ENCODE measurements around the gene LSMEM2. TPM values are rescaled to one million over a fixed set of nuclear protein-coding genes. Genes with fewer than 3 reads are reported as not detected.

LSMEM2 gene
- not detected in 2 replicates for total RNA-seq

GRCh38 chr3:50278880-50279224 is at the start of gene LSMEM2:
Gene LSMEM2 (plus strand): TSS chr3:50279087. CDS start chr3:50279114, 27 bp downstream.

GRCh38 chr3:50235716-50236483 is 43.0 kb upstream of the LSMEM2 start, which contains the start of gene GNAI2:
Gene GNAI2 (plus strand): TSS chr3:50236204. CDS start chr3:50236336, 132 bp downstream.

GRCh38 chr3:50268703-50269451 is 10.0 kb upstream of the LSMEM2 start, which contains the start of gene SEMA3B:
Gene SEMA3B (plus strand): TSS chr3:50269147. CDS start chr3:50269241, 94 bp downstream.

GRCh38 chr3:50292159-50293078 is 13.5 kb downstream of the LSMEM2 start, which contains the start of gene IFRD2:
Gene IFRD2 (minus strand): TSS chr3:50292429. CDS start chr3:50292274, 155 bp downstream.

GRCh38 chr3:50298836-50299637 is 20.1 kb downstream of the LSMEM2 start, which contains the start of the genes HYAL3 and NAA80:
Gene HYAL3 (minus strand): TSS chr3:50299405. CDS start chr3:50295602, 3,803 bp downstream.
Gene NAA80 (minus strand): TSS chr3:50299405. CDS start chr3:50297463, 1,942 bp downstream.

GRCh38 chr3:50303013-50303815 is 24.3 kb downstream of the LSMEM2 start, which contains the start of gene HYAL1:
Gene HYAL1 (minus strand): TSS chr3:50303574. CDS start chr3:50302956, 618 bp downstream.

GRCh38 chr3:50322386-50323091 is 43.7 kb downstream of the LSMEM2 start, which contains the start of gene HYAL2:
Gene HYAL2 (minus strand): TSS chr3:50322745. CDS start chr3:50320489, 2,256 bp downstream.

GRCh38 chr3:50327943-50328691 is 49.2 kb downstream of the LSMEM2 start, which contains the start of gene TUSC2:
Gene TUSC2 (minus strand): TSS chr3:50328223. CDS start chr3:50328099, 124 bp downstream.

Other genes with a start within 250 kb of the LSMEM2 start
- gene RBM5, start 190.2 kb upstream of the LSMEM2 start, total RNA-seq = 195 and 202 TPM in 2 replicates
- gene SEMA3F, start 123.8 kb upstream of the LSMEM2 start, total RNA-seq = 75.3 and 134 TPM in 2 replicates
- gene GNAT1, start 87.5 kb upstream of the LSMEM2 start, total RNA-seq = not detected in 2 replicates
- gene SLC38A3, start 73.8 kb upstream of the LSMEM2 start, total RNA-seq = 0.13 and 0.36 TPM in 2 replicates
- 492 and 561 TPM in 2 replicates for gene GNAI2, start 42.9 kb upstream of the LSMEM2 start, total RNA-seq
- 0.40 and 0.79 TPM in 2 replicates for gene SEMA3B, start 9.9 kb upstream of the LSMEM2 start, total RNA-seq
- gene IFRD2, start 13.3 kb downstream of the LSMEM2 start, total RNA-seq = 114 and 131 TPM in 2 replicates
- gene HYAL3, start 20.3 kb downstream of the LSMEM2 start, total RNA-seq = 4.9 and 7.0 TPM in 2 replicates
- gene NAA80, start 20.3 kb downstream of the LSMEM2 start, total RNA-seq = 7.0 and 10.0 TPM in 2 replicates
- gene HYAL1, start 24.5 kb downstream of the LSMEM2 start, total RNA-seq = 3.7 and 5.0 TPM in 2 replicates
- 271 and 320 TPM in 2 replicates for gene HYAL2, start 43.7 kb downstream of the LSMEM2 start, total RNA-seq
- gene TUSC2, start 49.1 kb downstream of the LSMEM2 start, total RNA-seq = 29.6 and 31.4 TPM in 2 replicates
- 14.6 and 17.0 TPM in 2 replicates for gene RASSF1, start 61.7 kb downstream of the LSMEM2 start, total RNA-seq
- 0.07 and 0.13 TPM in 2 replicates for gene ZMYND10, start 66.6 kb downstream of the LSMEM2 start, total RNA-seq
- gene NPRL2, start 71.7 kb downstream of the LSMEM2 start, total RNA-seq = 15.8 and 16.1 TPM in 2 replicates
- 10.8 and 12.2 TPM in 2 replicates for gene CYB561D2, start 71.8 kb downstream of the LSMEM2 start, total RNA-seq
- 42.3 and 46.7 TPM in 2 replicates for gene TMEM115, start 80.4 kb downstream of the LSMEM2 start, total RNA-seq
- gene CACNA2D2, start 224.5 kb downstream of the LSMEM2 start, total RNA-seq = under 0.01 TPM in 2 replicates

All from thoracic aorta endothelial cell (primary cell).